H9 (cell line): Measurements from ENCODE around the gene FNIP2. TPM values are rescaled to one million over a fixed set of nuclear protein-coding genes. Genes with fewer than 3 reads are reported as not detected.
A peak's percentile ranks its signal among the peaks of the same experiment; 100 is the strongest.

Experiments used
- DNase-seq: peaks from one replicate; pipeline ENCODE4 v3.0.0-alpha.2; 2017
- H2AFZ ChIP-seq: one replicate; pipeline ENCODE4 v1.6.1; 2013; ENCODE audit warnings: mild to moderate bottlenecking, low read length, control low read depth, moderate library complexity
- H2AK5ac ChIP-seq: 2 replicates; pipeline ENCODE4 v1.6.1; 2013; ENCODE audit warnings: low read length, control low read depth, mixed read lengths; ENCODE audit not compliant: insufficient read length
- H2BK120ac ChIP-seq: one replicate; pipeline ENCODE4 v1.6.1; 2013; ENCODE audit warnings: low read depth, mild to moderate bottlenecking, low read length, control low read depth, inconsistent platforms; ENCODE audit not compliant: poor library complexity, severe bottlenecking
- H2BK12ac ChIP-seq: 2 replicates; pipeline ENCODE4 v1.6.1; 2013; ENCODE audit warnings: low read length, control low read depth, mixed read lengths, low read depth; ENCODE audit not compliant: insufficient read length
- H2BK15ac ChIP-seq: 2 replicates; pipeline ENCODE4 v1.6.1; 2013; ENCODE audit warnings: low read depth, low read length, control low read depth
- H2BK20ac ChIP-seq: one replicate; pipeline ENCODE4 v1.6.1; 2013; ENCODE audit warnings: low read depth, mild to moderate bottlenecking, low read length, control low read depth, inconsistent platforms; ENCODE audit not compliant: poor library complexity, severe bottlenecking
- H2BK5ac ChIP-seq: 2 replicates; pipeline ENCODE4 v1.6.1; 2013; ENCODE audit warnings: low read length, control low read depth, mixed read lengths; ENCODE audit not compliant: insufficient read length
- H3K14ac ChIP-seq: 2 replicates; pipeline ENCODE4 v1.6.1; 2013; ENCODE audit warnings: low read length, control low read depth; ENCODE audit not compliant: insufficient read depth
- H3K18ac ChIP-seq: 2 replicates; pipeline ENCODE4 v1.6.1; 2013; ENCODE audit warnings: low read depth, mild to moderate bottlenecking, mixed read lengths, low read length, control low read depth; ENCODE audit not compliant: insufficient read length
- H3K23ac ChIP-seq: 2 replicates; pipeline ENCODE4 v1.6.1; 2013; ENCODE audit warnings: low read length, control low read depth, mixed read lengths, low read depth; ENCODE audit not compliant: insufficient read length
- H3K23me2 ChIP-seq: 2 replicates; pipeline ENCODE4 v1.6.1; 2013; ENCODE audit warnings: low read depth, mild to moderate bottlenecking, mixed read lengths, low read length, control low read depth; ENCODE audit not compliant: insufficient read length, poor library complexity, severe bottlenecking
- H3K27ac ChIP-seq: 2 replicates; pipeline ENCODE4 v1.5.1; 2013; ENCODE audit warnings: low read length, control low read depth, mixed read lengths, low read depth; ENCODE audit not compliant: insufficient read length
- H3K27me3 ChIP-seq: 2 replicates; pipeline ENCODE4 v1.6.1; 2013; ENCODE audit warnings: low read length, control low read depth, inconsistent platforms; ENCODE audit not compliant: insufficient read depth
- H3K4ac ChIP-seq: 2 replicates; pipeline ENCODE4 v1.6.1; 2013; ENCODE audit warnings: low read depth, mild to moderate bottlenecking, control low read depth, inconsistent platforms, low read length, moderate library complexity
- H3K4me1 ChIP-seq: 2 replicates; pipeline ENCODE4 v1.6.1; 2013; ENCODE audit warnings: low read length, control low read depth, inconsistent platforms; ENCODE audit not compliant: insufficient read depth
- H3K4me2 ChIP-seq: 2 replicates; pipeline ENCODE4 v1.6.1; 2013; ENCODE audit warnings: low read length, control low read depth, mixed read lengths; ENCODE audit not compliant: insufficient read length, insufficient read depth
- H3K56ac ChIP-seq: 2 replicates; pipeline ENCODE4 v1.6.1; 2013; ENCODE audit warnings: low read depth, mild to moderate bottlenecking, mixed read lengths, low read length, control low read depth; ENCODE audit not compliant: insufficient read length
- H3K79me1 ChIP-seq: 2 replicates; pipeline ENCODE4 v1.6.1; 2013; ENCODE audit warnings: low read depth, mild to moderate bottlenecking, moderate library complexity, low read length, control low read depth, inconsistent platforms; ENCODE audit not compliant: insufficient read depth, poor library complexity, severe bottlenecking
- H3K79me2 ChIP-seq: 2 replicates; pipeline ENCODE4 v1.6.1; 2013; ENCODE audit warnings: low read length, control low read depth, inconsistent platforms; ENCODE audit not compliant: insufficient read depth
- H3K9ac ChIP-seq: 2 replicates; pipeline ENCODE4 v1.6.1; 2013; ENCODE audit warnings: low read length, control low read depth, mixed read lengths; ENCODE audit not compliant: insufficient read length; ENCODE audit errors: extremely low read depth
- H3K9me3 ChIP-seq: one replicate; pipeline ENCODE4 v1.6.1; 2013; ENCODE audit warnings: low read depth, low read length, inconsistent platforms; ENCODE audit not compliant: control insufficient read depth
- H3T11ph ChIP-seq: one replicate; pipeline ENCODE4 v1.6.1; 2013; ENCODE audit warnings: mild to moderate bottlenecking, low read length, control low read depth, inconsistent platforms
- H4K20me1 ChIP-seq: one replicate; pipeline ENCODE4 v1.6.1; 2013; ENCODE audit not compliant: control insufficient read depth, insufficient read length, insufficient read depth
- H4K5ac ChIP-seq: 2 replicates; pipeline ENCODE4 v1.6.1; 2013; ENCODE audit warnings: low read depth, mild to moderate bottlenecking, mixed read lengths, low read length, control low read depth; ENCODE audit not compliant: insufficient read length
- H4K8ac ChIP-seq: replicated peaks from 2 replicates; pipeline ENCODE4 v1.6.1; 2013; ENCODE audit warnings: low read length, control low read depth, mixed read lengths, low read depth; ENCODE audit not compliant: insufficient read length
- H4K91ac ChIP-seq: 2 replicates; pipeline ENCODE4 v1.6.1; 2013; ENCODE audit warnings: low read depth, mild to moderate bottlenecking, moderate library complexity, mixed read lengths, low read length, control low read depth; ENCODE audit not compliant: insufficient read length
- H3K27ac Mint-ChIP-seq, 3 experiments: 2 replicates in 2 of 3; 3 replicates in 1 of 3; pipeline ENCODE4 v1.8.0; 2020 to 2021; ENCODE audit warnings: mixed read lengths in 3 of 3, mild to moderate bottlenecking in 1 of 3, moderate library complexity in 1 of 3
- H3K27me3 Mint-ChIP-seq: 2 replicates; pipeline ENCODE4 v1.8.0; 2021; ENCODE audit warnings: low read depth, mild to moderate bottlenecking, moderate library complexity, mixed read lengths
- H3K36me3 Mint-ChIP-seq, 3 experiments: 2 replicates in 2 of 3; 3 replicates in 1 of 3; pipeline ENCODE4 v1.8.0; 2020 to 2021; ENCODE audit warnings: low read depth in 3 of 3, mixed read lengths in 3 of 3; ENCODE audit not compliant: insufficient read depth in 1 of 3
- H3K4me1 Mint-ChIP-seq, 2 experiments: 2 replicates each; pipeline ENCODE4 v1.8.0; 2020; ENCODE audit warnings: mixed read lengths in 2 of 2
- H3K4me3 Mint-ChIP-seq, 2 experiments: 2 replicates in 1 of 2; 3 replicates in 1 of 2; pipeline ENCODE4 v1.8.0; 2020 to 2021; ENCODE audit warnings: mild to moderate bottlenecking in 2 of 2, mixed read lengths in 2 of 2, moderate library complexity in 1 of 2
- H3K9me3 Mint-ChIP-seq, 2 experiments: 2 replicates in 1 of 2; 3 replicates in 1 of 2; pipeline ENCODE4 v1.8.0; 2020; ENCODE audit warnings: mild to moderate bottlenecking in 2 of 2, mixed read lengths in 2 of 2, moderate library complexity in 1 of 2
- CTCF ChIP-seq: fragments of 200-600 bp; sonication (generic); conservative IDR thresholded peaks from 3 replicates; pipeline ENCODE4 v1.8.0; 2021; ENCODE audit warnings: antibody characterized with exemption, mild to moderate bottlenecking
- WGBS: extraction: QIAGEN DNeasy Blood & Tissue Kit; methylation state at CpG from one replicate; pipeline ENCODE4 v1.1.7; 2013; ENCODE audit warnings: missing lambda C conversion rate, low lambda C conversion rate, mixed read lengths; ENCODE audit not compliant: insufficient read length; ENCODE audit errors: extremely low coverage; 5-methylcytosine and 5-hydroxymethylcytosine counted together
- total RNA-seq: library from RNA; stranded (reverse); gene quantifications from 2 replicates; pipeline ENCODE4 v1.2.1, GENCODE V29; 2021

Gene FNIP2
- total RNA-seq, 1 experiment from 2014 or later, result 9.6 TPM

- peak overlapping the region in 1 of 3 experiments; percentile 12; a peak in 1 of 7 replicates for H3K27ac Mint-ChIP-seq
- H3K9me3 ChIP-seq, result no peaks in the 10 kb centered on the region
- H3K14ac ChIP-seq, result no peak overlapping the region
- no peaks in the 10 kb centered on the region for H4K20me1 ChIP-seq
- WGBS, result no CpG with 5 or more reads among the region's 4 CpGs
- no peak for DNase-seq
- H2BK20ac ChIP-seq, result no peak overlapping the region
- no peak overlapping the region for H2BK5ac ChIP-seq
- no peak overlapping the region for H2BK120ac ChIP-seq
- no peak overlapping the region for H2BK12ac ChIP-seq
- H2BK15ac ChIP-seq, result no peak overlapping the region
- H3K18ac ChIP-seq, result no peak overlapping the region
- H3K23ac ChIP-seq, result no peak overlapping the region
- peaks cover 4 to 12% of the 10 kb centered on the region in 2 experiments; a peak in 3 of 4 replicates for H3K4me1 Mint-ChIP-seq
- no peak overlapping the region for H4K8ac ChIP-seq
- no peak overlapping the region for H3K27ac ChIP-seq
- H4K5ac ChIP-seq, result no peak overlapping the region
- no peak overlapping the region for H3K9ac ChIP-seq
- no peak overlapping the region for H3T11ph ChIP-seq
- H3K79me1 ChIP-seq, result no peaks in the 10 kb centered on the region
- H3K27me3 ChIP-seq, result no peaks in the 10 kb centered on the region
- H3K4me2 ChIP-seq, result no peak overlapping the region
- no peak overlapping the region for H3K4me3 Mint-ChIP-seq
- H3K4ac ChIP-seq, result no peak overlapping the region
- no peak overlapping the region for H4K91ac ChIP-seq
- H3K4me1 ChIP-seq, result no peaks in the 10 kb centered on the region
- H2AK5ac ChIP-seq, result no peak overlapping the region
- no peaks in the 10 kb centered on the region for H3K23me2 ChIP-seq
- H3K9me3 Mint-ChIP-seq, result no peaks in the 10 kb centered on the region
- no peak overlapping the region for H2AFZ ChIP-seq
- H3K36me3 Mint-ChIP-seq, result no peaks in the 10 kb centered on the region
- H3K27me3 Mint-ChIP-seq, result no peaks in the 10 kb centered on the region
- no peak for TF ChIP-seq CTCF
- no peak overlapping the region for H3K56ac ChIP-seq
- H3K79me2 ChIP-seq, result no peaks in the 10 kb centered on the region
These were observed 52.6 kb downstream of the FNIP2 start for GRCh38 chr4:158821228-158821971.
